HG03280 (cell line): ENCODE results near the gene TCERG1L.

Experiments
- ATAC-seq: cut with Tn5 transposase; IDR thresholded peaks from one replicate; pipeline ENCODE4 v1.9.1; 2021; ENCODE audit warnings: mild to moderate bottlenecking, moderate library complexity; ENCODE audit not compliant: unreplicated experiment

TCERG1L gene

GRCh38 chr10:131055437-131055836 is 256.1 kb downstream of the TCERG1L start:
- no peak for ATAC-seq

- ATAC-seq: no peak
Observed at GRCh38 chr10:131053192-131053591, 258.3 kb downstream of the TCERG1L start.

- ATAC-seq: no peak
Observed at GRCh38 chr10:131050162-131050766, 261.3 kb downstream of the TCERG1L start.

GRCh38 chr10:131049016-131049415 is 262.5 kb downstream of the TCERG1L start:
- no peak for ATAC-seq

- no peak for ATAC-seq
Observed at GRCh38 chr10:131048606-131049005, 262.9 kb downstream of the TCERG1L start.

- ATAC-seq: no peak
Observed at GRCh38 chr10:131047501-131047900, 264.0 kb downstream of the TCERG1L start.

GRCh38 chr10:131046194-131046593 is 265.3 kb downstream of the TCERG1L start:
- ATAC-seq: no peak

- no peak for ATAC-seq
Observed at GRCh38 chr10:131044379-131045111, 267.0 kb downstream of the TCERG1L start.

GRCh38 chr10:131043039-131043691 is 268.4 kb downstream of the TCERG1L start:
- no peak for ATAC-seq
